GM18858 (cell line): ENCODE results near the gene RAB11FIP3.

Experiments
- ATAC-seq: cut with Tn5 transposase; IDR thresholded peaks from one replicate; pipeline ENCODE4 v1.9.1; 2021; ENCODE audit not compliant: unreplicated experiment

RAB11FIP3 gene

DNA sequence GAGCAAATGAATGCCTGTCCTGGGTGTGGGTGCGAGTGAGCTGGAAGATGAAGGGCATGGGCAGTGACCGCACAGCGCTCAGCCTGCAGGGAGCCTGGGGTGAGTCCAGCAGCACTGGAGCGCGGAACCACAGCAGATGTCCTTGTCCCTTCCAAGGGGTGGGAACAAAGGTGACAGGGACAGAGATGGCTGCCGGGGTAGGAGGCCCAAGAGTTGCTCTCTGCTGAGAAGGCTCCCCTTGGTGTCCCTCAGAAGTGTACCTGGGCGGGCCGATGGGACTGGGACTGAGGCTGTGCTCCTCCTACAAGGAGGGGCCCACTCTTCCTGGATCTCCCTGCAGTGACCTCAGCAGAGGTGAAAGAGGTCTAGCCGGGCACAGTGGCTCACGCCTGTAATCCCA lies 36.1 kb upstream of the RAB11FIP3 start:
- ATAC-seq, result no peak

DNA sequence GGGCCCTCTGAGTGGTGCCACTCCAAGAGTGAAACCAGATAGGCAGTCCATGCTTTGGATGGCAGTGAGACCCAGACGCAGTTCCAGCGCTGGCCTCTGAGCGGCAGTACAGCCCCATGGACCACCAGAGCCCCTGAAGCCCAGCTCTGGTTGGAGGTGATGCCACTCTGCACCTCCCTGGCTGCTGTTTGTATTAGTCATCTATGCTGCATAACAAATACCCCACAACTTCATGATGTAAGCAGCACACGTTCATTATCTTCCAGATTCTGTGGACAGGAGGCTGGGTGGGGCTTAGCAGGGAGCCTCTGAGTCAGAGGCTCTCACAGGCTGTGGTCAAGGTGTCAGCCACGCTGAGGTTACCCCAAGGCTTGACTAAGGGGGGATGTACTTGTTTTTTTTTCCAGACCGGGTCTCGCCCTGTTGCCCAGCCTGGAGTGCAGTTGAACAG lies 33.5 kb upstream of the RAB11FIP3 start:
- ATAC-seq, result no peak

- no peak for ATAC-seq
These were observed 32.9 kb upstream of the RAB11FIP3 start for GRCh38 chr16:392450-393030.

- no peak for ATAC-seq
These were observed 29.2 kb upstream of the RAB11FIP3 start for GRCh38 chr16:396199-396598.

DNA sequence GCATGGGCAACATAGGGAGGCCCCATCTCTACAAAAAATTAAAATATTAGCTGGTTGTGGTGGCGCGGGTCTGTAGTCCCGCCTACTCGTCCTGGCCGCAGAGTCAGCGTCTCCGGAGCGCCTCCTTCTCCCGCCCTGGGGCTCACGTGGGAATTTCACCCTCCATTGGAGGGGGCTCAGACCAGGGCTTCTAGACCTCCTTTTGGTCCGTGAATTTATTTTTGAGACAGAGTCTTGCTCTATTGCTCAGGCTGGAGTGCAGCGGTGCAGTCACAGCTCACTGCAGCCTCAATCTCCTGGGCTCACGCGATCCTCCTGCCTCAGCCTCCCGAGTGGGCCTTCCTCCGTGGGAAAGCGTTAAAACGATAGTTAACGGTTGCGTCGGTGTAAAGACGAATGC lies 28.8 kb upstream of the RAB11FIP3 start:
- no peak for ATAC-seq

DNA sequence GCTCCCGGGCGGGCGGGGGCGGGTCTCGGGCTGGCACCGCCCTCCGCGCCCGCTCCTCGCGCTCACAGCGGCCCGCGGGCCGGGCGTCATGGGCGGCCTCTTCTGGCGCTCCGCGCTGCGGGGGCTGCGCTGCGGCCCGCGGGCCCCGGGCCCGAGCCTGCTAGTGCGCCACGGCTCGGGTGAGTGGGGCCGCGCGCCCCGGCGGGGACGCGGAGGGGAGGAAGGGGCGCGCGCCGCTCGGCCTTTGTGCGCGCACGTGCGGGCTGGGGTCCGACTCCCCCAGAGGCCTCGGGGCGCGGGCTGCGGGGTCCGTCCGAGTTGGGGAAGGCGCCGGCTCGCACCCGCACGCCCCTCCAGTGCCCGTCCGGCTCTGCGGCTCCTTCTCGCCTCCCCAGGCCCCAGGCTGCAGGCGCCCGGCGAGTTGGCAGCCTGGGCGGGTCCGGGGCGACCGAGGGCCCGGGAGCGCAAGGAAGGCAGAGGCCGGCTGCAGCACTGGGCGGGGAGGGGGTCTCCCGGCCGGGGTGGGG lies 28.3 kb upstream of the RAB11FIP3 start, which contains the start of gene NME4:
TSS of gene NME4 (plus strand) at position 65 of the 527 bp plus-strand sequence. CDS start at position 89, 24 bp downstream.
- ATAC-seq, result no peak

DNA sequence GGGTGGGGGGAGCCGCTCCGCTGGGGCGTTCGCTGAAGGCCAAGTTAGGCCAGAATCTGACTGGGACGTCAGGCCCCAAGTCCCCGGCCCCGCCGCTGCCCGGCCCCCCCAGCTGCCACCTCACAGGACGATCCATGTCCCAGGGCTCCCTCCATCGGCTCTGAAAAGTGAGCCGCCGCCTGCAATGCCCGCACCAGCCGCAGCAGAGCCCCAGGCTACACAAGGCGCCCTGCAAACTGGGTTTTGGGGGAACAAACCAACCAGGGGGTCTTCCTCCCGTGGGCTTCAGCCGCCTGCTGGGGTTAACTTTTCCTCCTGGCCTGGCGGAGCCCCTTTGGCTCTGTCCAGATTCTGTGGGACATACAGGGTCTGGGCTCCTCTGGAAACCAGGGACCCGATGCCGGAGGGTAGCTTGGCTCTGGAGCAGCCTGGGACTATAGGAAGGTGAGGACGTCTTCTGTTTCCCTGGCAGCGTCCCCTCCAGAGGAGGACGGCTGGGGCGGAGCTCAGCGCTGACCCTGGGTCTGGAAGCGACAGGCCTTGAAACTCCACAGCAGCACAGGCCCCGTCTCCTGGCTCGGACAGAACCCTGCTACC lies 27.6 kb upstream of the RAB11FIP3 start:
- no peak for ATAC-seq

GRCh38 chr16:398561-399339 lies 26.7 kb upstream of the RAB11FIP3 start:
- ATAC-seq, result no peak

DNA sequence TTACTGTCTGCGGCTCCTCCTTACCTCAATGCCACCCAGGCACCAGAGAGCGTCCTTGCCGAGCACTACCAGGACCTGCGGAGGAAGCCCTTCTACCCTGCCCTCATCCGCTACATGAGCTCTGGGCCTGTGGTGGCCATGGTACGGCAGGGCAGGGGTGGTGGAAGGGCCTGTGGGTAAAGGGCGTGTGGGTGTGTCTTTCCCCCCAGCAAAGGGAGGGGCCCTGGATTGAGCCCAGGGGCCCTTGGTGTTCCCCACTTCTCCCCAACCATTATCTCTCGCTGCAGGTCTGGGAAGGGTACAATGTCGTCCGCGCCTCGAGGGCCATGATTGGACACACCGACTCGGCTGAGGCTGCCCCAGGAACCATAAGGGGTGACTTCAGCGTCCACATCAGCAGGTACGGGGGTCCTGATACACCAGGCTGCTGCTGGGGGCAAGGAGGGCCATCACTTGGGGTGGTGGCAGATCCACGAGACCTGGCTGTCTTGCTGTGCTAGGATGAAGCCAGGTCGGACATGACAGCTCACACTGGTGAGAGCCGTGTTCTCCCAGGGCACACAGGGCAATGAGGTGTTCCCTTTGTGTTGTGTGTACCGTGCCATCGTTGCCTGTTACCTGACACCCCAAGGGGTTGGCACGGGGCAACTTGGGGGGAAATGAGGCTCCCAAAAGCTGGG lies 26.0 kb upstream of the RAB11FIP3 start:
- no peak for ATAC-seq

- ATAC-seq, result no peak
These were observed 25.3 kb upstream of the RAB11FIP3 start for GRCh38 chr16:400061-400591.

- ATAC-seq, result peak; percentile 32
These were observed 23.7 kb upstream of the RAB11FIP3 start, which contains the start of gene DECR2 for GRCh38 chr16:401468-402348. TSS of gene DECR2 (plus strand) at chr16:401885. CDS start at chr16:401964, 79 bp downstream.

GRCh38 chr16:404971-405486 lies 20.4 kb upstream of the RAB11FIP3 start:
- ATAC-seq, result no peak

GRCh38 chr16:405548-406506 lies 19.6 kb upstream of the RAB11FIP3 start:
- no peak for ATAC-seq

GRCh38 chr16:407253-407652 lies 18.2 kb upstream of the RAB11FIP3 start:
- ATAC-seq, result no peak

GRCh38 chr16:410516-411178 lies 14.8 kb upstream of the RAB11FIP3 start:
- ATAC-seq, result no peak

- no peak for ATAC-seq
These were observed 13.7 kb upstream of the RAB11FIP3 start for GRCh38 chr16:411576-412265.

DNA sequence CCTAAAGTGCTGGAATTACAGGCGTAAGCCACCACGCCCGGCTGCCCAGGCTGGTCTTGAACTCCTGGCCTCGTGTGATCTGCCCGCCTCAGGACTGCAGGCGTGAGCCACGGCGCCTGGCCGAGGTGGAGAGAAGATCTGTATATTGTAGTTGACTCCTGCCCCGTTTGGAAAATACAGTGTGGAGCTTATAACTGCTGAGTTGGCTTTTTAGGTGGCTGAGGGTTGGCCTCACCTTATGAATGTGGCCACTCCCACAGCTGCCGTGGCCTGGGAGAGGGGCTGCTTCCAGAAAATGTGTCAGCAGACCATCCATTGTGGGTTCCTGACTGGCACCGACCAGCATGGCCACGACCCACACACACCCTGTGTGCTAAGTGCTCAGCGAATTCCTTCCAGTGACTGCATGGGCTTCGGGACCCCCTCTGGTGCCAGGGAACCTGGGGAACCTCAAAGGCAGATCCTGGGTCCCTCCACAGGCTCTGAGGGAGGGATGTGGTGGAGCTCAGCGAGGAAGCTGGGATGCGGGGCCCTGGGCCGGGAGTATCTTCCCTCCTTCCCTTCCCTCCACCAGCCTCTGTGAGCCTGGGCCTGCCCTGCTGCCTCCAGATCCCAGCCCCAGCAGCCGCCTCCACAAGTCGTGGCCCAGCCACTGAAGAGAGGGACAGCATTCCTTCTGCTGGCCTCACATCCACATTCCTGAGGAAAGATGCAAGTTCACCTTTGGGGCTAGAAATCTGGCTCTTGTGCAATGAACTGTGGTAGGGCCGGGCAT lies 10.9 kb upstream of the RAB11FIP3 start:
- no peak for ATAC-seq
